HTERT RPE-1 (cell line): ENCODE results near the gene CMIP.

Experiments
- in situ Hi-C: fragments of 300-500 bp; cut with MboI; formaldehyde crosslinking; loops from 4 replicates; pipeline ENCODE4 v1.14.3; 2020; ENCODE audit warnings: low sequenced_read_pairs

Gene CMIP

GRCh38 chr16:81668243-81669097, 223.9 kb downstream of the CMIP start:
- in situ Hi-C loops: no loop called here

DNA sequence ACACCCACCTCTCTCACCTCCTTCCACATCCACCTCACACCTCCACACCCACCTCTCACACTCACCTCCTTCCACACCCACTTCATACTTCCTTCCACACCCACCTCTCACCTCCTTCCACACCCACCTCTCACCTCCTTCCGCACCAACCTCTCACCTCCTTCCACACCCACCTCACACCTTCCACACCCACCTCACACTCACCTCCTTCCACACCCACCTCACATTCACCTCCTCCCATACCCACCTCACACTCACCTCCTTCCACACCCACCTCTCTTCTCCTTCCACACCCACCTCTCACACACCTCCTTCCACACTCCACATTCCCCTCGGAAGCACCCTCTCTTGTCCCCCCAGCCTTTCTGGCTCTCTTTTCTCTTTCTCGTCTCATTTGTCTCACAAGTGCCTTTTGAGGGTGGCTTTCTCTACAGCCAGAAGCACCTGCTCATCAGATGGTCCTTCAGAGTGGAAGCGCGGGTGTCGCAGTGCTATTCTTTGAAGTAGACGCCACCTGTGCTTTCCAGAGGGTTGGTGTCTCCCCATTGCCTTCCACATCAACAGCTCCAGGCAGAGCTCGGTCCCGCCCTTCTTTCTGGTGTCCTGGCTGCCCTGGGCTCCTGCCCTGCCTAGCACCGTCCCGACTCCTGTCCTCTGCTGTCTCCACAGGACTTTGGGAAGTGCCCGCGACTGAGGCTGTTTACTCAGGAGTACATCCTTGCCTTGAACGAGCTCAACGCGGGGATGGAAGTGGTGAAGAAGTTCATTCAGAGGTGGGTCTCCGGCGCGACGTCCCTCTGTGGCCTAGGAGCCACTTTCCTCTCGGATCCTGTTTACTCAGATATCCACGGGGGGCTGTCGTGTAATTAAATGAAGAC, 225.1 kb downstream of the CMIP start:
- in situ Hi-C loops: no loop called here

DNA sequence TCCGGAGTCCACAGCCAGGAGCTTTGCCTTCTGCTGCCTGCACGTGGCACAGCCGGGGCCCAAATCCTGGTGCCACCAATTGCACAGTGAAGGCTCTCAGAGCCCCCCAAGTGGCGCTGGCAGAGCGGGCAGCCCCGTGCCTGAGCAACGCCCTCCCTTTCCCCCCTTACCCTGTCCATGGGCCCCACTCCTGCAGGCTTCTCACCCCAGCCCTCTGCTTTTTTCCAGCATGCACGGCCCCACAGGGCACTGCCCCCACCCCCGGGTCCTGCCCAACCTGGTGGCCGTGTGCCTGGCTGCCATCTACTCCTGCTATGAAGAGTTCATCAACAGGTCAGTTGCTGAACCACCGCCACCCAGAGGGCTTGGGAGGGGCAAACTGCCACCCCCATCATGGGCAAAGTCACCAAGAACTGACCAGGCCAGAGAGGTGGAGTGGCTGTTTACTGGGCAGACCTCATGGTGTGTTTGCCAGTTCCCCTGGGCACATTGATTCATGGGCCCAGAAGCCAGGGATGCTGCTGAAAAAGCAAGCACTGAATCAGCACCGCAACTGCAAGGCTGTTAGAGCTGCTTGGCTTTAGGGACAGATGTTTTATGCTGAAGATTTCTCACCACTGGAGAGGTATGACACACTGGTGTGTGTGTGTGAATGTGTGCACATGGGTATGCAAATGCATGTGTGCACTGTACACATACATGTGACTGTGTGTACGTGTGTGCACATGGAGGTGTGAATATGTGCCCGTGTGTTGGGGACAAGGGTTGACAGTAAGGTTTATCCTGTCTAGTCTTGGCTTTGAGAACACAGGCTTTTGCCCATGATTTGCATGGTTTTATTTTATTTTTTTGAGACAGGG, 227.4 kb downstream of the CMIP start:
- in situ Hi-C loops: no loop called here

DNA sequence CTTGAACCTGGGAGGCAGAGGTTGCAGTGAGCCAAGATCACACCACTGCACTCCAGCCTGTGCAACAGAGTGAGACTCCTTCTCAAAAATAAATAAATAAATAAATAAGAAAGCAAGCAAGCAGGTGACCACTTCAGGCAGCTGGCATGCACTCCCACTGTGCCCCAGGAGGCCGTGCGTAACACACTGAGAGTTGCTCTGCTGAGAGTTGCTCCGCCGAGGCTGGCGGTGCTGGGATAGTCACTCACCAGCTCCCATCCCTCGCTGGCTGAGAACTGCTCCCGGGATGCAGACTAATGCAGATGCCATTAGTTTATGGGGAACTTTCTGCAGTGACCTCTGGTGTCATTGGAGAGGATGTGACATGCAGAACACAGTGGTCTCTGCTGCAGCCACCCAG, 228.8 kb downstream of the CMIP start:
- in situ Hi-C loops: no loop called here

- in situ Hi-C loops: no loop called here
Observed at GRCh38 chr16:81675662-81676061, 231.1 kb downstream of the CMIP start.

DNA sequence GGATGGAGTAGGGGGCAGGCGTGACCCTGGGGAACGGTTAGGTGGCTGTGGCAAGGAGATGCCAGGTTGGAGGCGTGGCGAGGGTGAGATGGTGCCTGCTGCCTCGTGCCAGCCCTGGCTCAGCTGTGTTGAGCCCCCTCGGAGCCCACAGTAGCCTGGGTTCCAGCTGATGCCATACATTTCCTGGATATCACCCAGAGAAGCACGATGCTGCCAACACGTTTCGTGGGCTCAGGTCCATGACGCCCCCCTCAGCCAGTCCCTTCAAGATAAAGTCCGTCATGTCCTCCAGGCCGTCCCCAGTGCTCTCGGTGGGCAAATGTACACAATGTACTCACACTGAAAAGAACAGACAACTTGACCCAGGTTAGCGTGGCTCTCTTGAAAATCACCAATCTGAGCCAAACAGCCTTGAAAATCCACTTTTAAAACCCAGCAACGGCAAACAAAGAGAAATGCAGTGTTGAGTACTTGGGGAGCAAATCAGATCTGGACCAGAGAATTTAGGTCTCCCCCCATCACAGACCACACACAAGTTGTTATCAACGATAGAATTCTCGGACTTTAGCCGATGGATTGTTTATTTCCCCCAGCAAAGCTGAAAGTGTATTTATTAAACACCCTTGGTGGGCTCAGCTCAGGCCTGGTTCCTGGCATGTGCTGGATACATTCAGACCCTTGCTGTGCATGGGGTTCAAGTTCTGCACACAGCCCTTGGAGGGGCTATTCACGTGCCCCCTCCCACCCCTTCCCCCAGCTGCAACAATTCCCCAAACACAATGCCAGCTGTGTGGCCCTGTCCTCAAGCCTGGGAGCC, 231.7 kb downstream of the CMIP start:
- in situ Hi-C loops: no loop called here

DNA sequence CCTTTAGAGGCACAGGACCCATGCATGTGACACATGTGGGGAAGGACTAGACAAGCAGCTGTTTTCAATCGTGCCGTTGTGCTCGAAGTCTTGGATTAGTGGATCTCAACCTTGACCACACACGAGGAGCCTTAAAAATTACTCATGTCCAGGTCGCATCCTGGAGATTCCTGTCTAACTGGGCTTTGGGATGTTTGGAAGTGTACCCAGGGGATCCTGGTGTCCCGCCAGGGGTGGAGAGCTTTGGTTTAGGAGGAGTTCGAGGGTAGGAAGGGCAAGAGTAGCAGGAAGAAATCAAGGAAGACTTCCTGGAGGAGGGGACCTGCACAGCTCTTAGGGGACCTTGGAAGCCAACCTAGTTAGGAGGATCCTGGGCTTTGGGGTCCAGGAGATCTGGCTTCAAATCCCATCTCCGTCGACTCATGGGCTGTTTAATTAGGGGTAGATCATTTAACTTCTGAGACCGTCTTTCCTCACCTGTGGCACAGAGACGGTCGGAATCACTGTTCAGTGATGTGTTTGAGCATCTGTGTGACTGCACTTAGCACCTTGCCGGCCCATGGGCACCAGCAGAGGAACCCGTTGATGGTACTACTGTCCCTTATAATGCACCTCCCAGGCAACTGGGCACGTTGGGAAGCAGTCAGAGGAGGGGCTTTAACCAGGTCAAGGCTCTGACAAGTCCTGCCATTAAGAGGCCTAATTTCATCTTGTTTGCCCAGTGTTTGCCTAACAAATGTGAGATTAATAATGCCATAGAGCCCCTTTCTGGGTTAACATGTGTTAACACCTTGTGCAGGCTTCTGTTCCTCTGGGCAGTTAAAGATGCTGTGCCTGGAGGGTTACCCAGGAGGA, 232.5 kb downstream of the CMIP start:
- in situ Hi-C loops: no loop called here

DNA sequence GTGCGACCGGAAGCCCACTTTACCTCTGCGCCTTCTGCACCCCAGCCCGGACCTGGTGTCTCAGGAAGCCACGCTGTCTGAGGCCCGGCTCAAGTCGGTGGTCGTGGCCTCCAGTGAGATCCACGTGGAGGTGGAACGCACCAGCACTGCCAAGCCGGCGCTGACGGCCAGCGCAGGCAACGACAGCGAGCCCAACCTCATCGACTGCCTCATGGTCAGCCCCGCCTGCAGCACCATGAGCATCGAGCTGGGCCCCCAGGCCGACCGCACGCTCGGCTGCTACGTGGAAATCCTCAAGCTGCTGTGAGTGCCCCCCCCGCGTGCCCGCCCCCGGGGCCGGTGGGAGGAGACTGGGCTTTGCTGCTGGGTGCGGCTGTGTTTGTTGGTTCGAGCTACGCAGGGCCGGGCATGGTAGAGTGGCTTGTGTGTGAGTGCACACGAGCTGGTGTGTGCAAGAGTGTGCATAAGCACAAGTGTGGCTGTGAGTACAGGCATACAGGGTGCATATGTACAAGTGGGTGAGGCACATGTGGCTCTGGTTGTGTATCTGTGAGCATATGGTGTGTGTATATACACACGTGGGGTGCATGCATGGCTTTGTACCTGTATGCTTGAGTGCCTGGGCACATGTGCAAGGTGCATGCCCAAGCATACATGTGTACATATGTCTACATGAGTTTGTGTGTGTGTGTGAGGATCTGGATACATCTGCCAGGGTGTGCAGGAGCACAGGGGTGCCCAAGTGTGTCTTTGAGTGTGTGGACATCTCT, 233.9 kb downstream of the CMIP start:
- in situ Hi-C loops: no loop called here

- in situ Hi-C loops: no loop called here
Observed at GRCh38 chr16:81679721-81680430, 235.3 kb downstream of the CMIP start.

DNA sequence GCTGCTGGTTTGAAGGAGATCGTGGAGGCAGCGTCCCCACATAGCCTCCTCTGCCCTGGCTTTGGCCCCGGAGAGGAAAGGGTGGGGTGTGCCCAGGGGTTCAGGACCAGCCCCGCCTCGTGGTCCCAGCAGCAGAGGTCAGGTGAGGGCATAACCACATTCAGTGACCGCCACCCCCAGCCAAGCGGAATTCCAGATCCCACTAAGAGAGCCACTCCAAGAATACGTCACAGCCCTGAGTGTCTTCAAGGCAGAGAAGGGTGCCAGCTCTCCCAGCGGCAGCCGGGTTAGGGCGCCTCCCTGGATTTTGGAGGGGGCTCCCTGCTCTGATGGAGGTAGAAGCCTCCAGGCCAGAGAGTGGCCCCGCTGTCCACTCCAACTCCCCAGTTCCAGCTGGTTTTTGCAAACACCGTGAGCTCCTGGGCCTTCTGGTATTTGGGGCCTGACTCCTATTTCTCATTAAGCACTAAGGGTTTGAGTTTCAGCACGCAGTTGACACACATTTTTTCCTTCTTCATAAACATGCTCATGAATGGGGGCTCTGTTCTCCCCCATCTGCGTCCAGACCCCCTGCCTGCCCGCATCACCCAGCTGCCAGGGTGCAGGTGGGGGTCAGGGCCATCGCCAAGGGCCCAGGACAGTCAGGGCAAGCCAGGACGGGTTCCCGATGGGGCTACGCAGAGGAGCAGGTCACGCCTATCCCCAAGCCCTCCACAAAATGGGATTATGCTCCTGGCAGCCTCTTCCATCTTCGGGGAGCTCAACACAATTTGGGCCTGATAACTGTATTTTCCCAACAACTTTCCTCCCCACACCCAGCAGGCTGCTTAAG, 236.1 kb downstream of the CMIP start:
- in situ Hi-C loops: no loop called here

DNA sequence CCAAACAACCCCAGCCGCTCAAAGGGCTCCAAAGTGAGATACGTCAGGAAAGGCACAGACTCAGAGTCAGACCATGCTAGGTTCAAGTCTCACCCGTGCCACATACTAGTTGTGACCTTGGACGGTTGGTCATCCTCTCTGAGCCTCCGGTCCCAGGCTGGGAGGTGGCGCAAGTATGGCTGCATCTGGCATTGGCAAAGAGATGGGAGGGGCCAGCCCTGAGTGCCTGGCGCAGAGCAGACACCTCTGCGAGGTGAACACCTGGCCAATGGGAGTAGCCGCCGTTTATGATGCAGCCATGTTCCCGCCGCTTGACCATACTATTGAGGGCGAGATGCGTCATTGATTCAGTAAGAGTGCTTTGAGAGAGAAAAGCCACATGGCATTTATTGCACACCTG, 236.7 kb downstream of the CMIP start:
- in situ Hi-C loops: no loop called here

- in situ Hi-C loops: no loop called here
Observed at GRCh38 chr16:81684242-81684837, 239.7 kb downstream of the CMIP start.

DNA sequence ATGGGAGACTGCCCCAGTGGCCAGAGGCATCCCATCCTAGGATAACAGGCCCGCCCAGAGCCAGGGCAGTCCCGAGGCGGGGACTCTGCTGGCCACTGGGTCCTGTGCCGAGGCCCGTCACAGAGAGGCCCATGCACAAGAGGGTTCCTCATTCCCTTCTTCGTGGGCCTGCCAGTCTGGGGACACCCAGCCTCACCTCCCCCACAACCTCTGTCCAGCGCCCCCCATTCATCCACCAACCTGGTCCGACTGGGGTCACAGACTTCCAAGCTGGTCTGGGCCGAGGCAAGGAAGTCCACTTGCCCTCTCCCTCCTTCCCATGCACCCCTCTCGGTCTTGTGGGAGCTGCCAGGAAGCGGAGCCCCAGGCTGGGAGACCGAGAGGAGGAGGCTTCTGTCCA, 240.3 kb downstream of the CMIP start:
- in situ Hi-C loops: no loop called here

- in situ Hi-C loops: no loop called here
Observed at GRCh38 chr16:81686391-81687130, 242.0 kb downstream of the CMIP start.

GRCh38 chr16:81687131-81687456, 242.5 kb downstream of the CMIP start:
- in situ Hi-C loops: no loop called here

- in situ Hi-C loops: no loop called here
Observed at GRCh38 chr16:81688182-81688581, 243.6 kb downstream of the CMIP start.
